DMS79 treated with DMSO at 0.1 percent for 48 hours (cell line): ENCODE results near the gene IRF5.
"Not testable (repeated sequence)": the region's sequence is repeated elsewhere in the genome, so short reads cannot be mapped to it uniquely, and the experiment has no call there.

Source experiments
- DNase-seq: peaks from one replicate; lab custom pipeline; 2025; lab: John Stamatoyannopoulos, UW

Gene IRF5

GRCh38 chr7:128906766-128907559 is 30.8 kb upstream of the IRF5 start:
- no peak for DNase-seq

DNA sequence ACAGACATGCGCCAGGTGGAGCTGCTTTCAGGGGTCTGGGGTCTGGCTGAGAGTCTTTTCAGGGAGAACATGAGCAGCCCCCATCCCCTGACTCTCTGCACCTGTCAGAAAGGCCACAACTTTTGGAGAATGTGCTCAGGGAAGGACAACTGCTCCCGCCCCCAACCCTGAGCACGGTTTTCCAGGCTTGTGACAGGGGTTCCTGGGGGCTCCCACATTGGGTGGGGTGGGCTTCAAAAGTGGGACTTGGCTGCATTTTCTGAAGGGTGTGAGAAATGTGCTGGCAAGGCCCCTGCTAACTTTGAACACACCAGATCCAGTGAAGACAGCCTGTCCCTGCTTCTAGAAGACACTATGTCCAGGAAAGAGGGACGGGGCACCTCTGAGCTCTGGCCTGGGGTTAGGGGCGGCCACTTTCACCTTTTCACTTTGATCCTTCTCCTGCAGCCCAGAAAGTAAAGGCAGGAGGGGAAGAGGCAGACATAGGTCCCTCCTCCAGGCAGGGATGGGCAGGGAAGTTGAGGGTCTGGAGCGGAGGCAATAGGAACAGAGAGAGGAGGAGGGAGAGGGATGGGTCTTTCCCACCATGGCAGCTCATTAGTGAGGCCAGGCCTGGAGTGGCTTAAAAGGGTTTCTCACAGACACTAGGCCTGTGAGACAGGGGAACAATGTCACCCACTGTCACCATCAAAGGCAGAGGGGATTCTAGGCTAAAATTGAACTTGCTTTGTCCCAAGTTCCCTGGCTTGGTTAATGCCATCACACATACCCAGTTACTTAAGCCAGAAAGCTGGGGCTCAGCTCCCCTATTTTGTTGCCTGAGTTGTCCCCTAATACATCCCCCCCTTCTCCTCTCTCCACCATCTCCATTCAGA is 28.7 kb upstream of the IRF5 start:
- no peak for DNase-seq

GRCh38 chr7:128909625-128910568 is 27.8 kb upstream of the IRF5 start:
- DNase-seq: peak; percentile 47

DNA sequence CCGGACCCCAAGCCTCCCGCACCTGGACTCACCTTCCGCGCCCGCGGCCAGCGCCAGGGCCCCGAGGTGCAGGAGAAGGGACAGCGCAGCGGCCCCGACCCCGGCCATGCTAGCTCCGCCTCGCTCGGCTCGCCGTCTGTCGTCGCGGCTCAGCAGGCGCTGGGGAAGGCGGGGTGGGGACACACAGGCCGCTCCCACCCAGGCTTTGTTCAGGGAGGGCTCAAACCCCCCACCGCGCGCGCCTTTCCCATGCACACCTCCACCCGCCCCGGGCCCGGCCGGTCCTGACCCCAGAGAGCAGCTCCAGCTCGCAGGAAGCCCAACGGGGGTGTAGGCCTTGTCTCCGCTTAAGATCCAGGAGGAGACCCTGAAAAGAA is 27.2 kb upstream of the IRF5 start, which contains the start of gene KCP:
Gene KCP, minus strand, starts transcription at position 141 of the 377 bp plus-strand sequence. Its CDS starts 33 bp downstream, at position 108.
- no peak for DNase-seq

GRCh38 chr7:128911423-128912031 is 26.2 kb upstream of the IRF5 start:
- no peak for DNase-seq

DNA sequence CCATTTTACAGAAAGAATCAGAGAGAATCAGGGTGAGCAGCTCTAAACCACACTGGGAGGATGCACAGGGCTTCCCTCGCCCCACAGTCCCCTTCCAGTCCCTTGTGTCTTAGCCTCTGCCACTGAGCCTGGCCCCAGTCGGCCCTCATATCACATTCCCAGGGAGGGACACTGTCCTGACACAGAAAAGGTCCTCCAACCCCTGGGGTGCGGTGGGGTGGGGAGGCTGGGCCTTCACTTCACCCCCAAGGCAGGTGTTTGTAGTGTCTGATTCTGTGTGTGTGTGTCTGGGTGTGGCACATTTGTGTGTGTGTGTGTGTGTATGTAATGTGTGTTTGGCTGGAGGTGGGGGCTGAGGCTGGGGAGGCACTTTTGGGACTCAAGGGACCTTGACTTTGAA is 25.4 kb upstream of the IRF5 start:
- DNase-seq: no peak

GRCh38 chr7:128912709-128913495 is 24.8 kb upstream of the IRF5 start:
- DNase-seq: not testable (repeated sequence)

DNA sequence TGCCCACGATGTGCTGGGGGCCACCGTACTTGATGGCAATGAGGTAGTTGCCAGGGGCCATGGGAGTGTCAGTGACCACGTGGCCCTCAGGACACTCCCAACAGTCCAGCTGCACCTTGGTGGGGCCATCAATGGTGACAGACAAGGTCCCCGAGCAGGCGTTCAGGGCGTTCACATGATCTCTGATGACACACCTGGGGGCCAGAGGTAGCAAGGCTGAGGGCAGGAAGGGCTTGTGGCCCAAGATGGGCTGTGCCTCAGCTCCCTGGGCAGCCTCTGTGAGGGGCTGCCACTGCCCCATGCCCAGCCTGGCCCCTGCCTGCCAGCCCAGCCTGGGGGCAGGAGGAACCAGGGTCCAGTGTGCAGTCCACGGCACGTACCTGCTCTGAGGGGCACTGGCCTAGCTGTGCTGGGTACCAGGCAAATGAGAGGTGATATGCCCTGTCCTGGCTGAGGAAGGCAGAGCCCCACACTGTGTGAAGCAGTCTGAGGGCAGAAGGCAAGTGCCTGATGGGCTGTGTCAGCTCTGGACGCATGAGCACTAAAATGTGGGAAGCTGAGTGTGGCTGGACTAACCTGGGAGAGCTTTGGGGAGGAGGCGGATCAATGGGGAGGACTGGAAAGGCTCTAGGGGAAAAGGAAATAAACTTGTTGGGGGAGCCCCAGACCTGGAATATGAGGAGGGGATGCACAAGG is 23.7 kb upstream of the IRF5 start:
- no peak for DNase-seq

DNA sequence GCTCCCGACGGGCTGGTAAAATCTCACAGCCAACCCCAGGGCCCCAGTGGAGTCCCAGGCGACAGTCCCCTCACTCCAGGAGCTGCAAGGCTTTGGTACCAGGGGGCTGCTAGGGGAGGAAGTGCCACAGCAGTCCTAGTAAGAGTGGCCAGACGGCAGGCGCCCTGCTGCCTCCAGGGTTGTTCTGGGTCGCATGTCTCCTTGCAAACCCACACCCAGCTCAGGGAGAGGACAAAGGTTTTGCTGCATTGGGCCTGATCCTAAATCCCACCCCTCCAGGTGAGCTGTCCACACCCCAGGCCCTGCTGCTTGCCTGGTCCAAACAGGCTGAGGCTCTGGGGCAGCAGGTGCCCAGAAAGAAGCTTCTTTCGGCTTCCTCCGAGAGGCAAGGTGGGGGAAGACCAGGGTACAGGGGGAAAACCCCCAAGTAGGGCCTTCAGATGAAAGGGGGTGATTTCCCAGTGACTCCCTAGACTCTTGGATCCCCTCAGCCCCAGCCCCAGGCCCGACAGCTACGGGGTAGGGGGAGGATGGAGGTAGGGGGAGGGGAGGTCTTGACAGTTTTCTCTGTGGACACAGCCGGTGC is 23.1 kb upstream of the IRF5 start:
- DNase-seq: no peak

DNA sequence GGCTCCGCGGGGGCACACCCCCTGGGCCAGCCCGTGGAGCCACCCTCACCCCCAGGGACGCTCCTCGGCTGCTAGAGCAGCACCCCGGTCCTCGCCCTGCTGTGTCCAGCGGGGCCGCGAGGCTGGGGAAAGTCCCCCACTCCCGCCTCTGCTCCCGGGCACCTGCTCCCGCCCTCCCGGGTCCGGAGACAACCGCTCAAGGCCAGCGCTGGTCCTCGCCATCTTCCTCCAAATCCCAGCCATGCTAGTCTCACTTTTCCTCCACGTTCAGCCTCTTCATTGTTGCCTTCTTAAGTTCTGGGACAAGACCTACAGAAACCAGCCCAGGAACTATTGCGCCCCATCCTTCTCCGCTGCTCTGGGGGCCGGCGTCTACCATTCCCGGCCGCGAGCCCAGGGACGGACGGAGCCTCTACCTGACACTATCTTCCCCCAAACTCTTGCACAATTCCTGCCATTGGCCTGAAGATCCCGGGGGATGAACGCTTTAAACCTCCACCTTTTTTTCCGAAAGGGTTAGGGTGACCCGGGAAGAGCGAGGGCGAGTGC is 22.4 kb upstream of the IRF5 start:
- no peak for DNase-seq

- DNase-seq: no peak
Measured at GRCh38 chr7:128915841-128916642, 21.7 kb upstream of the IRF5 start.

DNA sequence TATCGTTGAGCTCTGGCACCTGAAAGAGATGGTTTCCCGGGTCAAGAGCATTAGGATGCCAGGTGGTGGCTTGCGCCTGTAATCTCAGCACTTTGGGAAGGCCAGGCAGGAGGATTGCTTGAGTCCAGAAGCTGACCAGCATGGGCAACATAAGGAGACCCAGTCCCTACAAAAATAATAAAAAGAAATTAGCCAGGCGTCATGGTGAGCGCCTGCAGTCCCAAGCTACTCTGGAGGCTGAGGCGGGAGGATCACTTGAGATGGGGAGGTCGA is 21.1 kb upstream of the IRF5 start:
- no peak for DNase-seq

- no peak for DNase-seq
Measured at GRCh38 chr7:128917122-128917521, 20.6 kb upstream of the IRF5 start.

GRCh38 chr7:128918016-128918665 is 19.6 kb upstream of the IRF5 start:
- DNase-seq: no peak

- DNase-seq: no peak
Measured at GRCh38 chr7:128919241-128919640, 18.5 kb upstream of the IRF5 start.

DNA sequence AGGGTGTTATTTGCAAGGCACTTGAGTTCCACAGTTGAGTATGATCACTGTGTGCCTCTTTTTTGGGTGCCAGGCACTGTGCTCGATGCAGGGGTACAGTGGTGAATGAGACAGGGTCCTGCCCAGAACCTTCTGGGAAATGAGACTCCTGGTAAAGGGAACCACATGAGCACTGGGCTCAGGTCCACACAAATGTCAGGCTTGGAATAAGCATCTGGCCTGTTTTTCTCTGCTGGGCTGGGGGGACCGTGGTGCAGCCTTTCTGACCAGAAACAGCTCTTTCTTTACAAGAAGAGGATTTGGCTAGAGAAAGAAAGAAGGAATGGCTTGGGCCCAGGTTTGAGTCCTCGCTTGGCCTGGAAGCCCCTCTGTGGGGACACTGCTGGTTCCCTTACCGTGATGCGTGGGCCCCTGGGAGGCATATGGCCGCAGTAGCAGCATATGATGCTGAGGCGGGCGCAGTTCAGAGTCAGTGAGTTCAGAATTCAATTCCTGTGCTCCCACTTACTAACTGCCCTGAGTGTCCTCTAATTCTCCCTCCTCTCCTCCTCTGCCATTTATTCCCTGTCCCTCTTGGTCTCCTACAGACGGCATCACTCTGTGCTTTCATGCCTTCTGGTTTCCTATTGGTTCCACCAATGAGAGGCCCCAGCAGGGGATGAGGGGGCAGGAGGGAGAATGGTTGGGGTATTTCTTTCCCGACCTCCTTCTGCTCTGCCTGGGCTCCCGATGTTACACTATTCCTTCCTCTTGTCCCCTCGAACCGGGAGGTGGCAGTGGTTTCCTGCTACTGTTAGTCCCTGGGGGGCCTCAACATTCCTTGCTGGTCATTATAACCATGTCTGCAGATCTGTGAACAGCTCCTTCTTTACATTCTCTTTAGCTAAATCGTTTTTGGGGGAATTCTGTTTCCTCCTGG is 17.6 kb upstream of the IRF5 start:
- no peak for DNase-seq

GRCh38 chr7:128920913-128921582 is 16.7 kb upstream of the IRF5 start:
- no peak for DNase-seq
